Coronary artery (tissue), 2 donors: Measurements from ENCODE around the gene RRAS2.
A peak's percentile ranks its signal among the peaks of the same experiment; 100 is the strongest.
"Not testable (repeated sequence)": the region's sequence is repeated elsewhere in the genome, so short reads cannot be mapped to it uniquely, and the experiment has no call there.

Source experiments
- DNase-seq: peaks from one replicate; pipeline ENCODE4 v3.0.0-alpha.2; 2017; ENCODE audit warnings: low spot score
- H3K27ac ChIP-seq, 2 donors: fragments of 200-600 bp; sonication (generic); one replicate each; pipeline ENCODE4 v1.5.1; 2016 to 2019
- H3K4me3 ChIP-seq: fragments of 200-600 bp; sonication (generic); 2 replicates; pipeline ENCODE4 v1.5.1; 2016; ENCODE audit warnings: mild to moderate bottlenecking, moderate library complexity
- TF ChIP-seq, protein P1 (sequence below): fragments of 200-600 bp; sonication (generic); IDR thresholded peaks from one replicate; pipeline ENCODE4 v1.5.1; 2019; ENCODE audit warnings: antibody characterized with exemption

The RRAS2 gene

DNA sequence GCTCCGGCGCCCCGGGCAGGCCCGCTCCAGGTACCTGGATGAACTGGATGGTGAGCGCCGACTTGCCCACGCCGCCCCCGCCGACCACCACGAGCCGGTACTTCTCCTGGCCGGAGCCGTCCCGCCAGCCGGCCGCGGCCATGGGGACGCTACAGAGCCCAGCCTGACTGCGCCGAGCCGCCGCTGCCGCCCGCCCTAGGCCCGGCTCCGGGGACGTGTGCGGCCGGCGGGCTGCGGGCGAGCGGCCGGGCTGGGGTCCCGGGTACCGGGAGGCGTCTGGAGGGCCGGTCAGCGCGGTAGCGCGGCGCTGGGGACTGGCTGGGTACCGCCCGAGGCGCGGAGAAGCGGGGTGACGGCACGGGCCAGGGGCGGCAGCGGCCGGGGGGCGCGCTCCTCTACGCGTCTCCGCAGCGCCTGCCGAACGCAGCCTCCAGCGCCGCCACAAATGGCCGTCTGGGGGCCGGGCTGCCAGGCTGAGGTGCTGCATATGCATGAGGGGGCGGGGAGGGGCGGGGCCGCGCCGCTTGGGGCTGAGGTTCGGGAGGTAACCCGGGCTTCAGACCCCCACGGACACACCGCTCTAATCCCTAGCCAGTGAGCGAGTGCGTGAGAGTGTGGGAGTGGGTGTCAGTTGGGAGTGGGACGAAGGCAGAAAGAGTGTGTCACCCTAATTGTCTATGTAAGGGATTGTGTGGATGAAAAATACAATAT lies at the start of gene RRAS2:
Gene RRAS2, minus strand, starts transcription at position 455 of the 711 bp plus-strand sequence. Its CDS starts 313 bp downstream, at position 142.
- peak; percentile 84 for DNase-seq
- TF ChIP-seq, protein P1, sequence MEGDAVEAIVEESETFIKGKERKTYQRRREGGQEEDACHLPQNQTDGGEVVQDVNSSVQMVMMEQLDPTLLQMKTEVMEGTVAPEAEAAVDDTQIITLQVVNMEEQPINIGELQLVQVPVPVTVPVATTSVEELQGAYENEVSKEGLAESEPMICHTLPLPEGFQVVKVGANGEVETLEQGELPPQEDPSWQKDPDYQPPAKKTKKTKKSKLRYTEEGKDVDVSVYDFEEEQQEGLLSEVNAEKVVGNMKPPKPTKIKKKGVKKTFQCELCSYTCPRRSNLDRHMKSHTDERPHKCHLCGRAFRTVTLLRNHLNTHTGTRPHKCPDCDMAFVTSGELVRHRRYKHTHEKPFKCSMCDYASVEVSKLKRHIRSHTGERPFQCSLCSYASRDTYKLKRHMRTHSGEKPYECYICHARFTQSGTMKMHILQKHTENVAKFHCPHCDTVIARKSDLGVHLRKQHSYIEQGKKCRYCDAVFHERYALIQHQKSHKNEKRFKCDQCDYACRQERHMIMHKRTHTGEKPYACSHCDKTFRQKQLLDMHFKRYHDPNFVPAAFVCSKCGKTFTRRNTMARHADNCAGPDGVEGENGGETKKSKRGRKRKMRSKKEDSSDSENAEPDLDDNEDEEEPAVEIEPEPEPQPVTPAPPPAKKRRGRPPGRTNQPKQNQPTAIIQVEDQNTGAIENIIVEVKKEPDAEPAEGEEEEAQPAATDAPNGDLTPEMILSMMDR: no peak
- Histone ChIP-seq H3K4me3 (peak within 1 kb of the TSS; percentile 93), H3K27ac (peak within 1 kb of the TSS; percentile 82 to 86)

DNA sequence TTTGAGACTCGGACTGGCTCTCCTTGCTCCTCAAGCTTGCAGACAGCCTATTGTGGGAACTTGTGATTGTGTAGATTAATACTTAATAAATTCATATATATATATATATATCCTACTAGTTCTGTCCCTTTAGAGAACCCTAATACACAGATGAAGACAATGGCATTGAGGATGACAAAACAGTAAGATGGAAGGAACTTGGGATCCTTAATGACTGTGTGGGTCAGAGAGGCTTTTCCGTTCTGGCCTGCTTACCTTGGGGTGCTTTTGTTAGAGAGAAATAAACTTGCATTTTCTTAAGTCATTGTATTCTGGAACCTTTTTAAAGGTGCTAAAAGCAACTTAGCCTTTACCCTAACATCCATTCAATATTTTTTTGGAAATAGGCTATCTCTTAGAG lies 49.6 kb upstream of the RRAS2 start:
- TF ChIP-seq, protein P1: no peak
- DNase-seq: no peak
- H3K4me3 ChIP-seq: no peak overlapping the region
- H3K27ac ChIP-seq: no peak overlapping the region

DNA sequence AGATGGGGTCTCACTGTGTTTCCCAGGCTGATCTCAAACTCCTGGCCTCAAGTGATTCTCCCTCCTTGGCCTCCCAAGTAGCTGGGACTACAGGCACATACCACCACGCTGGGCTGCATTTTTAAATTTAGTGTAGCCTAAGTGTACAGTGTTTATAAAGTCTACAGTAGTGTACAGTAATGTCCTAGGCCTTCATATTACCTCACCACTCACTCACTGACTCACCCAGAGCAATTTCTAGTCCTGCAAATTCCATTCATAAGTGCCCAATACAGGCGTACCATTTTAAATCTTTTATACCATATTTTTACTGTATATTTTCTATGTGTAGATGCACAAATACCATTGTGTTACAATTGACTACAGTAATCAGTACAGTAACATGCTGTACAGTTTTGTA lies 47.1 kb upstream of the RRAS2 start:
- DNase-seq, H3K27ac ChIP-seq, H3K4me3 ChIP-seq: not testable (repeated sequence)

DNA sequence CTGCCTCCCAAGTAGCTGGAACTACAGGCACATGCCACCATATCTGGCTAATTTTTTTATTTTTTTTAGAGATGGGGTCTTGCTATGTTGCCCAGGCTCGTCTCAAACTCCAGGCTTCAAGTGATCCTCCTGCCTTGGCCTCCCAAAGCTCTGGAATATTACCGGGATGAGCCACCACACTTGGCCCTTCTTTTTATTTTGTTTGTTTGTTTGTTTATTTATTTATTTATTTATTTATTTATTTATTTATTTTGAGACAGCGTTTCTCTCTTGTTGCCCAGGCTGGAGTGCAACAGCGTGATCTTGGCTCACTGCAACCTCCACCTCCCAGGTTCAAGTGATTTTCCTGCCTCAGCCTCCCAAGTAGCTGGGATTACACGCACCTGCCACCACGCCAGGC lies 44.5 kb upstream of the RRAS2 start:
- H3K27ac ChIP-seq, H3K4me3 ChIP-seq, DNase-seq: not testable (repeated sequence)

DNA sequence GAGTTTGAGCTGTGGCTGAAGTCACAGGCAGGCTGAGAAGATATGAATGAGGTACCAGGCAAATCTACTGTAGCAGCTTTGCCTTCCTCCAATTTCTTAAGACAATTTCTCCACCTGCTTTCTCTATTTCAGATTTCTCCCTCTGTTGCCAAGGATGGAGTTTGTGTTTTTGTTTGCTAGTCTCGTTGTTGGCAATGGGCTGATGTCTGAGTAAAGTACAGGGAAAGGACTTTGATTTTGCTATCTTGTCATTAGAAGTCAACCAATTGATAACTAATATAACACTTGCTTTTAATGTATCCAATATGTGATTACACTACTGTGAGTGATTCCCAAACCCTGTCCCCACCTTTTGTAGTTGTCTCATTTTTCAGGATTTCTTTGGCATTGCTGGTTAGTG lies 40.1 kb upstream of the RRAS2 start:
- TF ChIP-seq, protein P1: no peak
- H3K4me3 ChIP-seq: no peak overlapping the region
- no peak for DNase-seq
- H3K27ac ChIP-seq: no peak overlapping the region

DNA sequence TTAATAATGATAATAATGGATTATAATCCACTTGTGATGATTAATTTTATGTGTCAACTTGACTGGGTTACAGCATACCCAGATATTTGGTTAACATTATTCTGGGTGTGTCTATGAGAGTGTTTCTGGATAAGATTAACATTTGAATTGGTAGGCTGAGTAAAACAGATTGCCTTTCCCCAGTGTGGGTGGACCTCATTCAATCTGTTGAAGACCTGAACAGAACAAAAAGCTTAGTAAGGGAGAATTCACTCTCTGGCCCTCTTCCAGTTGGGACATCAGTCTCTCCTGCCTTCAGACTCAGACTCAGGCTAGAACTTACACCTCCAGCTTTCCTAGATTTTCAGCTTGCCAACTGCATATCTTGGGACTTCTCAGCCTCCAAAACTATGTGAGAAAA lies 37.3 kb upstream of the RRAS2 start:
- no peak for DNase-seq
- TF ChIP-seq, protein P1: no peak
- Histone ChIP-seq H3K27ac (no peak overlapping the region), H3K4me3 (no peak overlapping the region)

DNA sequence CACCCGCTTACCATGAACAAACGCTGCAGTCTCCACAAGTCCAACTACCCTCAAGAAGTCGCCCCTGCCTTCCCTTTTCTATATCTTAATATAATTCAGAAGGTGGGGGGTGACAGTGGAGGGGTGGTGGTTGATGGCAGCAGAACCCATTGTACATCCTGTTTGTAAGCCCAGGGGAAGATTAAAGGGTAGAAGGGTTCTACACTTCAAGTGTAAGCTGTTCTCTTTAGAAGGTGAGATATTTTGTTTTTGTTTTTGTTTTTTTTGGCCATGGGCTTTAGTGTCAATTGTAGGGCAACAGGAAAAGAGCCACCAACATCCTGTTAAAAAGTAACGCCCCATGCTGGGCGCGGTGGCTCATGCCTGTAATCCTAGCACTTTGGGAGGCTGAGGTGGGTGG lies 34.9 kb upstream of the RRAS2 start:
- TF ChIP-seq, protein P1: no peak
- DNase-seq: no peak
- Histone ChIP-seq H3K27ac (no peak overlapping the region), H3K4me3 (no peak overlapping the region)

DNA sequence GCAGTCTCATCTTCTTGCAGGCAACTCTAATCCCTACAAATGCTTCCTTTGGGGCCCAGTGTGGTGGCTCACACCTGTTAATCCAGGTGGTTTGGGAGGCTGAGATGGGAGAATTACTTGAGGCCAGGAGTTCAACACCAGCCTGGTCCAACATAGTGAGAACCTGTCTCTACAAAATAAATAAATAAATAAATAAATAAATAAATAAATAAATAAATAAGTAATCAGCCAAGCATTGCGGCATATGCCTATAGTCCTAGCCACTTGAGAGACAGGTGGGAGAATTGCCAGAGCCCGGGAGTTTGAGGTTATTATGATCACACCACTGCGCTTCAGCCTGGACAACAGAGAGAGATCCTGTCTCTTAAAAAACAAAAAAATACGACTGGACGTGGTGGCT lies 34.1 kb upstream of the RRAS2 start:
- DNase-seq: no peak
- Histone ChIP-seq H3K4me3 (no peak overlapping the region), H3K27ac (no peak overlapping the region)
- TF ChIP-seq, protein P1: no peak
